Measurements from ENCODE around the gene PLPPR3. TPM values are rescaled to one million over a fixed set of nuclear protein-coding genes. Genes with fewer than 3 reads are reported as not detected.

Gene PLPPR3
- total and polyA plus RNA-seq, 10 of the 15 experiments (the other 5 are each of a cell fraction or from before 2014, with no cell fraction given) = 0.07 TPM; not detected in 9

GRCh38 chr19:862581-863314 is 41.0 kb upstream of the PLPPR3 start (continued):
- TF ChIP-seq STAT3 (IDR thresholded peaks at IDR 0.05; ENCODE audit: low read depth, low read length) = no peak
- no peak for TF ChIP-seq KLF5 (IDR thresholded peaks at IDR 0.05; ENCODE audit: partially characterized antibody)
- TF ChIP-seq POU2F2 (IDR thresholded peaks at IDR 0.05; ENCODE audit: borderline replicate concordance, low read depth, low read length) = no peak
- TF ChIP-seq USF2 (IDR thresholded peaks at IDR 0.05; ENCODE audit: borderline replicate concordance, low read depth, low read length) = no peak
- TF ChIP-seq RBBP5 (conservative IDR thresholded peaks at IDR 0.05) = no peak
- TF ChIP-seq SPI1 (IDR thresholded peaks at IDR 0.05; ENCODE audit: borderline replicate concordance, insufficient read depth, low read depth, low read length) = no peak
- no peak; the same call in 1 of the 2 replicates for TF ChIP-seq POLR2A (IDR thresholded peaks at IDR 0.05; ENCODE audit: low read depth, low read length)
- no peak for TF ChIP-seq PKNOX1 (IDR thresholded peaks at IDR 0.05)
- no peak for TF ChIP-seq MYC (IDR thresholded peaks at IDR 0.05; ENCODE audit: insufficient read depth, insufficient read length, insufficient replicate concordance, low read length, severe bottlenecking)
- TF ChIP-seq EED (IDR thresholded peaks at IDR 0.05; ENCODE audit: low read depth) = no peak
- no peak for TF ChIP-seq JUND (IDR thresholded peaks at IDR 0.05; ENCODE audit: low read depth, low read length)
- no peak for TF ChIP-seq ZBTB11 (CRISPR knock-in tag; IDR thresholded peaks at IDR 0.05)
- no peak for TF ChIP-seq NR2F1 (conservative IDR thresholded peaks at IDR 0.05)

Data from GM12878 (cell line).